ENCODE data around the gene NDNF.

NDNF gene

DNA sequence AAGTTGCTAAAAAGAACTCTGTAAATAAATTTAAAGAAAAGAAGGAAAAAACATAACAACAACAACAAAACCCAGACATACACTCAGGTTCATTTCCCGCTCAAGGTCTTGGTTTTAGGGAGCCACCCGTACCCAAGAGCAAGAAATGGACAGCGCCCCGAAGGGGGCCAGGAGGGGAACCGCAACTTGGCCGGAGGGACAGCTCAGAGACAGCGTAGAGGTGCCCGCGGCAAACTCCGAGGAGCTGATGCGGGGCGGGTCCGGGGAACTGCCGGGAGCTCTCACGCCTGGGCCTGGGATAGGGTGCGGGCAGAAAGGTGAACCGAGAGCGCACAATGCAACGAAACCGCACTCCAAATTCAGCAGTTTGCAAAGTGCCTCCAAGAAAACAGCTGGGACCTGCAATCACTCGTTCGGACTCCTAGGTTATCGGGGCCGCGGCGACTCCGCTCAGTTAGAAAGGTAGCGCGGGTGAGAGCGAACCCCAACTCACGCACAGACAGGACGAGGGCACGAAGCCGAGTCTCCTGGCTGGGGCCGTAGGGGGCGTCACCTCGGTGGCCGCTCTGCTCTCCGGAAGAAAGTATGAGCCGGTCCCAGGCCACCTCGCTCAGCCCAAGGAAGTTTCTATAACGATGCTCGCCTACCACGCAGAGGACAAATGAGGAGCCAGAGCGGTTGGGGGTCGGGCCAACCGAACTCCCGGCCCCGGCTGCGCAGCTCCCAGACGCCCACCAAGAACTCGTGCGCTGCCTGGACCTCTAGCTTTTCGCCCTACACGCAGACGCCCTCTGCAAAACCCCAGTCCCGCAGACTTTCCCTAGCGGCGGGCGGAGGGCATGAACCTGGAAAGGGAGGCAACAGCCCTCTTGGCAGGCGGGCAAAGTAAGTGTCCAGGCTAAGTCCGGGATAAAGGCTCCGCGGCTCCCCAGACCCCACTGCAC, 1.4 kb downstream of the NDNF start:
- no peak for DNase-seq (ENCODE audit: low read depth)

DNA sequence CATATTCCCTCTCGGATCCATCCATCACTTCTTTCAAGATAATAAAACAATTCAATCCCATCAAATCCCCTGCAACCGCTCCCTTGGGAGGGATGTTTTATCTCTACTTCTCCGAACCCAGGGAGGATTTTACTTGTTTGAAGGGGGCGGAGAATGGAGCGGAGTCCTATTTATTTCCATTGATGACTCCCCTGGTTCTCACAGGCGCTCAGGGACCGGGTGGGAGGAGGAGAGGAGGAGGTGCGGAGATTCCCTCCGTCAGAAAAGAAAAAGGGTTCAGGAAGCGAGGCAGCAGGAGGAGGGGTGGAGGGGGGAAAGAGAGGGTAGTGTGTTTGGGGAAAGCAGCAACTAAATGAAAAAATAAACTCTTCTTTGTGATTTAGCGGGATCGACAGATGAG, 2.1 kb downstream of the NDNF start:
- no peak for DNase-seq (ENCODE audit: low read depth)

DNA sequence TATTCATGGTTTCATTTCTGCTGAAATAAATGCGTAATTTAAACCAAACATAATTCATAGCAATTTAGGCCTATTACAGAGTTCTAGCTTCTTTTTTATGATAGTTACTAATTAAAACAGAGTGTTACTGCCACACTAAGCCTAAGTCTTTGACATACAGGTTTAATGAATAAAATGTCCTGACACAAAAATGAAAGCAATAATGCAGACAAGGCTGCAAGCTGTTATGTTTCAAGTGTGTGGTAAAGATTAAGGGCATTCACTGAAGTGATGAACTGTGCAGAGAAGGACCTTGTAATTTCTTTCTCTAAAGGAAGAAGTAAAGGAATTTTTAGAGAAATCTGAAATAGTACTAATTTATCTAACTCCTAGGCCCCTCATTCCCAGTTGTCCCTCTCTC, 2.9 kb downstream of the NDNF start:
- DNase-seq (ENCODE audit: low read depth): no peak

DNA sequence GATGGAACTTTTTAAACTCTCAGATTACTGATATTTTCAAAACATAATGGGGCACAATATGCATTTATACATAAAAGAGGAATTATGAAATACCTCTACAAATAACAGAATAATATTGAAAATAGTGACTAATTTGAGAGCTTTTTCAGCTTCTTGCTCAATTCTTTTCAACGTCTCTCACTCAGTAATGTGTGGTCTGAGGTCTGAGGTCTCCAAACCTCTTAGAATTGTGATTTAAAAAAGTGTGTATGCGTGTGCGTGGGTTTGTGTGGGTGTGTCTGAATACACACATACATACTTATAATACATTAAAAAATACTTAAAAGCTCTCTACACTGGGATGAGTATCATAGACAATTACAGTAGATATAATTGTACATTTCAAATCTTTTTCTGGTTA, 7.9 kb downstream of the NDNF start:
- no peak for DNase-seq (ENCODE audit: low read depth)

DNA sequence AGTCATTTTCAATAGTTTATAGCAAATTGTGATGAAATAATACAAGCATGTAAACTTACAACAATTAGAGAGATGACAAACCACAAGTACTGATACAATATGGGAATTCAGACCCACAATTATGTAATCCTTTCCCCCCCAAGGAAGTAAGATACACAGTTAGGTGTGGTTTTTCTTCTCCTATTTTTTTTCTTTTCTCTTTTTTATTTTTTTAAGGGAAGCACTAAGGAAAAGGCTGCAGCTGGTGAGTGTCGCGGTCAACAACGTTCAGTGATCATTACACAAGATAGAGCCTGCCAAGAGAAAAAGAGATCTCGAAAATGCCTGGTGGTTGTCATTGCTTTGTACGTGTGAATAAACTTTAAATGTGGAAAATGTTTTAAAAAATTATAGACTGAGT, 9.8 kb downstream of the NDNF start:
- DNase-seq (ENCODE audit: low read depth): no peak

DNA sequence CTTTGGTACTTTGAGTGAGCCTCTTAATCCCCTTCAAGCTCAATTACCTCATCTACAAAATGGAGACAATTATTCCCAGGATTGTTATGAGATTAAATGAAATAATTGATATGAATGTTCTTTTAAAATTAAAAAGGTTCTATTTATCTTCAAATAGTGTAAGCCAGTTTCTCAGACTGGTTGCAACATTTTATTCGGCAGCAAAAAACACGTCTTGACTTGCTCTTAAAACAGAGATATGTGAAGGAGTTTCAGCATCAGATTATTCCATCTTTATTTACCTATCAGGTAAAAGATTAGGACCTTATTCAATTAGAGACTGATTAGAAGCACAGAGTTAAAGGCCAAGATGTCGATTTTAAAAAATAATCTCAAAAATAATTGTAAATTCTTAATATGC, 10.5 kb downstream of the NDNF start:
- DNase-seq (ENCODE audit: low read depth): no peak

DNA sequence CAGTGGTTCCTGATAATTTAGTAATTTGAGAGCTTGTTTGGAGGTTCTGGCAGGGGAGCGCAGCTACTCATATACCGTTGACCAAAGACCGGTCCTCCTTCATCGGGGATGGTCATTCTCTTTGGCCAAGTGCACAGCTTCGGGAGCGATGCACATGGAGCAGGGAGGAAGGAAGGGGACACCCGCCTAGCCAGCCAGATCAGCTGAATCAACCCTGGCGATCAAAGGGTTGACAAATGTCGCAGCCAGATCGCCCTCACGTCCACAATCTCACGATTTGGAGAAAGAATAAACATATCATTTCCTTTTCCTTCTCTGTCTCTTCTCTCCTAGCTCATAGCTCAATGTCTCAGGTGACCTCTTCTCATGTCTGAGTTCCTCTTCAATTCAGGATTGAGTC, 11.1 kb downstream of the NDNF start:
- DNase-seq (ENCODE audit: low read depth): no peak

DNA sequence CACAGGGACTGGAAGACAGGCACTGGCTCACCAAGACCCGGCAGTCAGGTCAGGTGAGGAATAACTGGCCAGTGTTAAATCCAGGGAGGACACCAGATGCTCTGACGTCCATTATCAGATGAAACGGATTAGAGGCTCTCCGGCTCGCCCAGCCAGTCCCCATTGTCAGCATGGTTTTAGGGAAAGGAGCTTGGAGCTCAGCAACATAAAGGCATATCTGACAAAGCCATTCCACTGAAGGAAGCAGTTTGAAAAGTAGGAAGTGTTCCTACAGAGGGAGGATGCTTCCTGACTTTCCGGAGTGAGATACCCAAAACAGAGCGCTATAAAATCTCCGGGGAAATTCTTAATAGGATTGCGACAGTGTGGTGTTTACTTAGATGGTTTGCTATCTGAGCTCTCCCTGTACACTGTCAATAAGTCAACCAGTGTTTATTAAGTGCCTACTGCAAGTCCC, 14.8 kb downstream of the NDNF start:
- DNase-seq (ENCODE audit: low read depth): no peak

DNA sequence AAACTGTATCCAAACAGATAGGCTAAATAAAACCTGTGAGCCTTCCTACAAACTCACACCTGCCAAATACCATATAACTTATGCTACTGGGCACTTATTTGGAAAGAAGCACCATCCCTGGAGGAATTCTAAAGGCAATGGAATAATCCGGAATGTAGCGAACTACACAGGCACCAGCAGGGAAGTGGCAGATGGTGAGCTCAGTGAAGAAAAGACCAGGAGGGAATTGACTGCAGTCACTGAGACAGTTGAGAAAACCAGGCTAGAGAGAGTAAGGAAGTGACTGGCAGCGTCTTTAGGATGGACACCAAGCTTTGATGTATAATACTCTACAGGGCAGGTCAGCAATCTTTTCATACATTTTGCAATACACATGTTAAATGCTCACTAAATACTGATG, 16.3 kb downstream of the NDNF start:
- DNase-seq (ENCODE audit: low read depth): no peak

DNA sequence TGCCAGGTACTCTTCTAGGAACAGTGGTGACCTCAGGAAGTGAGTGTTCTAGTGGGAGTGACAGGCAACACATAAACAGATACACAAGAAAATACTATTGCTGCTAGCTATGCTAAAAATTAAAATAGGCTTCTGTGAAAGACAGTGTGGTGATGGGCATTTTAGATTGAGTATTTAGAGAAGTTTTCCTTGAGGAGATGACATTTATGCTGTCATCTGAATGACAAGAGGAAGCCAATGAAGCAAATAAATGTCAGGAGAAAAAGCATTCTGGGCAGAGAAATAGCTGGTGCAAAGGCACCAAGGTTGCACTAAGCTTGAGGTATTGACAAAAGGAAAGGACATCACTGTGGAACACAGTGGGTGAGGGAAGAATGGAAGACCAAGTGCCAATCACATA, 18.0 kb downstream of the NDNF start:
- no peak for DNase-seq (ENCODE audit: low read depth)

DNA sequence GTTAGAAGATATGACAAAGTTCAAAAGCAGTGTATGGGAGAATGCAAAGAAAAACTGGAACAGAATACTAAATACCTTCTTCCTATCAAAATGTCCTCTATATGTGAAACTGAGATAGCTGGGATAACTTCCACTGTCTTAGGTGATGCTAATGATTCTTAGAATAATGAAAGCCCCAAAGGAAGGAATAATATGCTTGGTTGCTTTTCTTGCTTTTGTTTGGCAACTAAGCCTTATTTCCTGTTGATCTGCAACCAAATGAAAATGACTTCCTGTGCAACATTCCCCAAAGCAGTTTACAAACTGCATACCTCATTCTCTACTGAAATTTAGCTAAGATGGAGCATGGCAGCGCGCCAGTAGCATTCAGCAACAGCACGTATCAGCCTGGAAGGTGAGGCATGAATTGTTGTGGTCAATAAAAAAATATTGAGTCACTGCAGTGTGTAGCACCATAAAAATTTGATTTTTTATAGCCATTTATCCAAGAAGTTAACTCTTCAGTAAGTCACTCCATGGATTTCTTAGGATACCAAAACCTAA, 18.7 kb downstream of the NDNF start:
- DNase-seq (ENCODE audit: low read depth): no peak

DNA sequence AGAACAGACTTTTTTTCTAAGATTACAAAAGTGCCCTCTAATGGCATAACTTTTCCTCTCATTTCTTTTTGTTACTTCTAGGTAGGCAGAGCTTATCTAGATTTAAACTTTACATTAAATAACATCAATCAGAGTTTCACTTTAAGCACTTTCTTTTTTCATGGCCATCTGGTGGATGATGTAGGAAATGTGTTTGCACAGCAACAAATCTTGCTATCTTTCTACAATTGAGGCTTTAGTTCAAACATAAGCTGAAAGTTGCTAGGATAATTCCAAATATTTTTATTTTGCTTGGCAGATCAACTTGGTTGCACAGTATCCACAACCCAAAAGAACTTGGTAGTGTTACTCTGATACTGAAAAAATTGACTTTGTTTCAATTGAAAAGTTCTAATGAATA, 22.0 kb downstream of the NDNF start:
- DNase-seq (ENCODE audit: low read depth): no peak

DNA sequence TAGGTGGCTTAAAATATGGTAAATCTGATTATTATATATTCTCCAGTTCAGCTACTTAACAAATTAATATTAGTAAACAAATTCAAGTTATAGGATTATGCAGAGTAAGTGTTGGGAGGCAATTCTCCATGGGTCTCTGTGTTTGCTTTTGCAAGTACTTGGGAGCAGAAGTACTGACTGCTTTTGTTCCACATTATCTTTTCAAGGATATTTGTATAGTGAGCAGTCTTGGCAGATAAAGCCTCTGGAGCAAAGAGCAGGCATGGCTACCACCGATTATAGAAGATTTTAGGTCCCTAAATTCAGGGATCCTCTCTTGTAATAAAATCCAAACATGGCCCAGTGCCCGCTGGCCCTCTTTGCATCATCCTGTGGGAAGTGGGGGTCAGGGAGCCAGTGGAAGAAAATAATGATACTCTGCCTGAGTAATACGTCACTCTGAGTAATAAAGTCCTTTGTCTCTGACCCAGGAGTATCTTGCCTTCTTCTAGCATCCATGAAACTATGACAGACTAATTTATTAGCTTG, 23.2 kb downstream of the NDNF start:
- no peak for DNase-seq (ENCODE audit: low read depth)

DNA sequence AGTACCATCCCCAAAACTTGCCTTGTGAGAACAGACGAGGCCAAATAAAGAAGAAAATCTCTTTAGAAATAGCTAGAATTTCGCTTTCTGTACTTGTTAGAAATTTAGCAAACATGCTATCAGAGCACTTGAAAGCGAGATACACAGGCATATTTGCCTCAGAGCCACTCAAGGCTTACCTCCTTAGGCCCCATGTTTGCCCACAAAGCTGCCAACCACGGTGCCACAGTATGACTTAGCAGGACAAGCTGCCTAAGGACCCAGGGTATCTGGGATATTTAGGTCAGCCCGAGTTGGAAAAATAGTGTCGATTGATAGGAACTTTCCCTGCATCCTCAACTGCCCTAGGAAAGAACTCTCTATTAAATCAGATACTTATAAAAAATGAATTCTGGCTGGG, 24.2 kb downstream of the NDNF start:
- DNase-seq (ENCODE audit: low read depth): no peak

DNA sequence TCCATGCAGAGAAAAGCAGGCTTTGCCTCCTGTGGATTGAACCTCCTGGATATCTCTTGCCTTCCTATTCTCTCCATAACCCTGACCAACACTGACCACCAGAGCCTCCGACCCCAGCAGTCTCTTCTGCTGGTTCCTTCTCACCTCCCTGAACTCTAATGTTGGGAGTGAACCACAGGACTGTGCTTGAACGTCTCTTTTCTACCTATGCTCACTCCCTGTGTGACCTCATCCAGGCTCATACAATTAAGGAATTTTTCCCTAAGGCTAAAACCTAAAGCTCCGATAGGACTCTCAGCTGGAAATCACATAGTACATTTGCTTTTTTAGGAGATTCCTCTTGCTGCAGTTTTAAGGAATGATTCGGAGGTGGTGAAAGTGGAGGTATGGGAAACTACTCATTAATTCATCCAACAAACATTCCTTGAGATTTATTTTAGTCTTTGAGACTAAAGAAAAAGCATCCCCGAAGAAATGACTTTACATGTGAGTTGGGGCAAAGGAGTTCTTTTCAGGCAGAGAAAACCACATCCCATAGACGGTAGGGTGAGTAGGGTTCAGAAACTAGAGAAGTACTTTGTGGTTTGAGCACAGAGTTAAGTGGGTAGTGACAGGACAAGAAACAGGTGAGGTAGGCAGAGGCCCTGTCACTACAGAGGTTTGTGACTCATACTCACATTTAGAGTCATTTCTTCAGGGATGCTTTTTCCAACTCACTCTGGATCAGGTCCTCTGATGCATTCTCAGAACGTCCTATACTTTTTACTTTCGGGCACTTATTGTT, 30.8 kb downstream of the NDNF start:
- DNase-seq (ENCODE audit: low read depth): no peak

DNA sequence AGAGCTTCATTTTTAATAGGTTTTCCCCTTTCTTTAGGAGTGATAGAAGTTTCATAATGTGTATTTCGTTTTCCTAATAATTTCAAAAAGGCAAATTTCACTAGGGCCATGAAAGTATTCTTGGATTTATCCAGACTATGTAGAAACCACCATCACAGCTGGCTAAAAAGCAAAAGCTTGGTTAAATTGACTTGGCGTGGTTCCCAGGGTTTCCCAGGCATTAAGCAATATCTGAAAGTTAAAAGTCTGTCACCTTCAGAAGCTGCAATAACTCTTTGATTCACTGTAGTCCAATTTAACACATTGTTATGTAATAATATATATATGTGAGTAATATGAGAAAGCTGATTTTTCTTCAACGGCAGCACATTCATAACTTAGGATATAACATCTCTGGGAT, 38.3 kb downstream of the NDNF start:
- no peak for DNase-seq (ENCODE audit: low read depth)

DNA sequence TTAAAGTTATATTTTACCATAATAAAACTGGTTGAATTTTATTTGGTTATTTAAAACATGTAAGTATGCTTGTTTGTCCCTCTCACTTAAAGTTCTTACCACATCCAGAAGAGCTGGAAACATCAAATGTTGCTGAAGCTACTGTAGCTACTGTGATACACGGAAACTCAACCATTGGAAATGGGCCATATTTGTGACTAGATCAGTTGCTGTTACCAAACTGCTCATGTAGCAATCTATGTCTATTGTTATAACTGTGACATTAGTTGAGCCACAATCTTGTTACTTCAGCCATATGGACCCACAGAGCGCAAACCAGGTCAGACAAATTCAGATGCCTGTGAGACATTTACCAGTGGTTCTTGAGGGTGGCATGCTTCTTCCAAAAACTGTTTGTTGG, 41.6 kb downstream of the NDNF start:
- no peak for DNase-seq (ENCODE audit: low read depth)

DNA sequence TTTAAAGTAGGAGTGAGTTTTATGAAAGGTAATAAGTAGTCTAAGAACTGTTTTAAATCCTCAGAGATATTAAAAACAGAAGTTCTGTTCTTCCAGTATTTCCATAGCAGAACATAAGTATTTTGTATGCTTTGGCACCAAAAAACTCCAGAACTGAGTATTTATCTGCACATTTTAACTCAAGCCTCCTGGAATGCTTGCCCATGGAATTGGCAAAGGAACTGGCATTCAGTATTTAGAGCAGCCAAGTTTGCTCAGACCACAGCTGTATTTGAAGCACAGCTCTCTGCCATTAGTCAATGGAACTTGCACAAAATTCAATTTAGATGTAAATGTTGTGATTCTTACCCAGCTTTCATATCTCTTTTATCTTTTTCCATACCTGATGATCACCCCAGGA, 42.2 kb downstream of the NDNF start:
- DNase-seq (ENCODE audit: low read depth): no peak

DNA sequence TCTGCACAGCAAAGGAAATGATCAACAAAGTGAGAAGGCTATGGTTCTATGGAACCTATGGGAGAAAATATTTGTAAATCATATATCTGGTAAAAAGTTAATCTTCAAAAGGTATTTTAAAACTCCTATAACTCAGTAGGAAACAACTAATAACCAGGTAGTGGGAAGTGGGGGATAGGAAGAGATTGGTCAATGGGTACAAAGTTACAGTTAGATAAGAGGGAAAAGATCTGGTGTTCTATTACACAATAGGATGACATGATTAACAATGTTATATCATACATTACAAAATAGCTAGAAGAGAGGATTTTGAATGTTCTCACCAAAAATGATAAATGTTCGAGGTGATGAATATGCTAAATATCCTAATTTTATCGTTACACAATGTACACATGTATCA, 46.3 kb downstream of the NDNF start:
- no peak for DNase-seq (ENCODE audit: low read depth)

DNA sequence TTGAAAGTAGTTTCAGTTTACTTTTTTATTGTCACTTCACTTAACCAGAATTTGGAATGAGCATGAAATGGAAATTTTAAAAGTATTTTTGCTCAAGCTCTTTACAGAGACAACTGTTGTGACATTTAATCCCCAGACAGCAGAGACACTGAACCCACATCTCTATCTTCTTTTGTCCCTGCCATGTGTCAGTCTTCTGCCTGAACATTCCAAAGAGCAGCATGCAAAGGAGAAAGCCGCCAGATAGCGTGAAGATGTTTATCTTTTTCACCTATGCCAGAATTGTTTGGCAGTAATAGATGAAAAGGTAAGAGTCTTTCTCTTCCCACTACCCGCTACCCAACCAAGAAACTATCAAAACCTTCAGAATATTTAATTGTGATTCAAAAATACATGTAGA, 46.8 kb downstream of the NDNF start:
- DNase-seq (ENCODE audit: low read depth): no peak

DNA sequence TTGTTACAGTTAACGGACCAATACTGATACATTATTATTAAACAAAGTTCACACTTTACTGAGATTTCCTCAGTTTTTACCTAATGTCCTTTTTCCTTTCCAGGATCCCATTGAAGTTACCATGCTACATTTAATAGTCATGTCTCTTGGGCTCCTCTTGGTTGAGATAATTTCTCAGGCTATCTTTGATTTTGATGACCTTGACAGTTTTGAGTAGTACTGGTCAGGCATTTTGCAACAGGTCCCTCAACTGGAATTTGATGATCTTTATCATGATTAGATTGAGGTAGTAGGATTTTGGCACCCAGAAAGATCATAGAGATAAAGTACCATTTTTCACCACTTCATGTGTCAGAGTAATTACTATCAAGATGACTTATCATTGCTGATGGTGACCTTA, 53.8 kb downstream of the NDNF start:
- DNase-seq (ENCODE audit: low read depth): no peak

DNA sequence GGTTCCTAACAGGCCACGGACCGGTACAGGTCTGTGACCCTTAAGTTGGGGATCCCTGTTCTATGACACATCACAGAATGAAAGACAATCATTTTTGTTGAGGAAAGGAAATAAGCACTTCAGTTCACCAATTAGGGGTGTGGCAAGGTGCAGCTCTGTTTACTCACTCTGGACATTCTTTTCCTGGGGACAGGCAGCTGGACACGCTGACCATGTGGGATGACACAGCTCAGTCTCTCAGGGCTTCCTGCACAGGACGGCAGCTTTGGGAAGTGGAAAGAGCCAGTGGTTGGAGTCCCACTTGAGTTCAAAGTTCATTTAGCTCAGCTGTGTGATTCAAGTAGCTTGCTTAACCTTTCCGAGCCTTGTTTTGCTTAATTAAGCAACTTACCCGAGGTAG, 55.7 kb downstream of the NDNF start:
- no peak for DNase-seq (ENCODE audit: low read depth)

DNA sequence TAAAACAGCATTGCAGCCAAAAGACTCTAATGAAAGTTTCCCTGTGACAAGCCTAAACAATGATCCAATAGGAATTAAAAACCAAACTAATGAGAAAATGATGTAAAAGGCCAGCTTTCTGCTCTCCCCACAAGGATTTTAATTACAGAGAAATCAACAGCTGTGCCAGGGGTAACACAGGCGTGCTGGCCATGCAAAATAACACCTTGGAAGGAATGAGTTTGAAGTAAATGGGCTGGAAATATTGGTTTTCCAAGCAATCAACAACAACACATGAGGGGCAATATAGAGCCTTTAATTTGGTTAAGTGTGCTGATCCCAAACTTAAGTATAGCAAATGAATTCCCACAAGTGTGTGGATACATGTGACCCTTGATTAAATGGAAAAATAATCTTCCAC, 56.9 kb downstream of the NDNF start:
- DNase-seq (ENCODE audit: low read depth): no peak
